GM13976 (cell line): ENCODE results near the gene SCAI.
"Not testable (repeated sequence)": the region's sequence is repeated elsewhere in the genome, so short reads cannot be mapped to it uniquely, and the experiment has no call there.

Experiments
- DNase-seq: peaks from one replicate; pipeline ENCODE4 v3.0.0; 2012; ENCODE audit warnings: low spot score
- in situ Hi-C: fragments of 300-500 bp; cut with MboI; formaldehyde crosslinking; loops from one replicate; pipeline ENCODE4 v1.12.0; 2022; ENCODE audit warnings: low sequenced_read_pairs, mixed read lengths, inconsistent platforms; ENCODE audit not compliant: unreplicated experiment
- TF ChIP-seq, protein P1 (sequence below): IDR thresholded peaks from 2 replicates; pipeline ENCODE4 v1.5.1; 2012; ENCODE audit warnings: borderline replicate concordance, mild to moderate bottlenecking; ENCODE audit not compliant: insufficient read depth; ENCODE audit errors: extremely low read depth, missing control alignments, control extremely low read depth

SCAI gene

DNA sequence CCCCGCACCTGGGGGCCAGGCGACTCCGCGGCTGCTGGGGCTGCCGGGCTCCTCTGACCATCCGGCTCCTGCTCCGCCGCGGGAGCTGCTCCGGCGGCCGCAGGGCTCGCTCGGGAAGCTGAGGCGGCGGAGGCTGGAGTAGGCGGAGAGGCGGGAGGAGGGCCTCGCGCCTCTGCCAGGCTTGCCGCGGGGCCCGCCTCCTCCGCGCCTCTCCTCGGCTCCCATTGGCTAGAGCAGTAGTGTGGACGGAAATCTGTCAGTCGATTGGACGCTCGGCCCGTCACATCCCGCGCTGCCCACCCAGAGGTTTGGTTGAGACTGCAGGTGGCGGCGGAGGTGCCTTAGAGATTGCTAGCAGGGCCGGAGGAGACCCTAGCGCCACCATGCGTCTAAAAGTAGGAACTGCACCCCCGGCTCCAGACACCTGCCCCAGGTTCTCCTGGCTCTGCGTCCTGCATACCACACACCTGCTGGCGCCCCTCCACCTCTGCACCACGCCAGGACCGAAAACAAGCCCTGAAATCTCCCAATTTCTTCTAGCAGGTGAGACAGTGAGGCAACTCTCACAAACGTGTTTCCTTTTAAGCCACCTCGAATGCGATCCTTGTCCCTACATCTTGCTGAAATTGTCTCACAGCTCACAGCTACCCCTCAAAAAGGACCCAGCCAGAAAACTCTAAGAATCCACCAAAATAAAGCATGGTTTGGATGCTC is at the start of gene SCAI:
Gene SCAI (minus strand): TSS at position 152 of the 714 bp plus-strand sequence. CDS start 91 bp downstream, at position 61.
- peak; percentile 98 for DNase-seq
- in situ Hi-C loops, result no loop called here

DNA sequence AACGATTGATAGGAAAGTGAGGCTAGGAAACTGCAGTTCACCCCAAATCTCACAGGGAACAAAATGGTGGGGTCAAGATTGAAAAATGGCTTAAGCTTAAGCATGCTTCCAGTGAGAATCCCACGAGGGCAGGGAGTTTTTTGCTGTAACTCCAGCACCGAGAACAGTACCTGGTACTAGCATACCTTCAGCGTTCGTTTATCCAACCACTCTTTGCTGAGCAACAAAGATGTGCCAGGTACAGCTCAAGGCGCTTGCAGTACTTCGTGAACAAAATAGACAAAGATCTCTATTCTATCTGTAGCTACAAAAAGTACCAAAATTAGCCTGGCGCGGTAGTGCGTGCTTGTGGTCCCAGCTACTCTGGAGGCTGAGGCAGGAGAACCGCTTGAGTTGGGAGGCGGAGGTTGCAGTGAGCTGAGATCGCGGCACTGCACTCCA is 47.1 kb upstream of the SCAI start:
- in situ Hi-C loops, result no loop called here
- DNase-seq, result peak; percentile 34
- TF ChIP-seq, protein P1, sequence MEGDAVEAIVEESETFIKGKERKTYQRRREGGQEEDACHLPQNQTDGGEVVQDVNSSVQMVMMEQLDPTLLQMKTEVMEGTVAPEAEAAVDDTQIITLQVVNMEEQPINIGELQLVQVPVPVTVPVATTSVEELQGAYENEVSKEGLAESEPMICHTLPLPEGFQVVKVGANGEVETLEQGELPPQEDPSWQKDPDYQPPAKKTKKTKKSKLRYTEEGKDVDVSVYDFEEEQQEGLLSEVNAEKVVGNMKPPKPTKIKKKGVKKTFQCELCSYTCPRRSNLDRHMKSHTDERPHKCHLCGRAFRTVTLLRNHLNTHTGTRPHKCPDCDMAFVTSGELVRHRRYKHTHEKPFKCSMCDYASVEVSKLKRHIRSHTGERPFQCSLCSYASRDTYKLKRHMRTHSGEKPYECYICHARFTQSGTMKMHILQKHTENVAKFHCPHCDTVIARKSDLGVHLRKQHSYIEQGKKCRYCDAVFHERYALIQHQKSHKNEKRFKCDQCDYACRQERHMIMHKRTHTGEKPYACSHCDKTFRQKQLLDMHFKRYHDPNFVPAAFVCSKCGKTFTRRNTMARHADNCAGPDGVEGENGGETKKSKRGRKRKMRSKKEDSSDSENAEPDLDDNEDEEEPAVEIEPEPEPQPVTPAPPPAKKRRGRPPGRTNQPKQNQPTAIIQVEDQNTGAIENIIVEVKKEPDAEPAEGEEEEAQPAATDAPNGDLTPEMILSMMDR, result no peak

More for the DNA sequence above, at the start of gene SCAI:
- TF ChIP-seq, protein P1, result peak; percentile 83

DNA sequence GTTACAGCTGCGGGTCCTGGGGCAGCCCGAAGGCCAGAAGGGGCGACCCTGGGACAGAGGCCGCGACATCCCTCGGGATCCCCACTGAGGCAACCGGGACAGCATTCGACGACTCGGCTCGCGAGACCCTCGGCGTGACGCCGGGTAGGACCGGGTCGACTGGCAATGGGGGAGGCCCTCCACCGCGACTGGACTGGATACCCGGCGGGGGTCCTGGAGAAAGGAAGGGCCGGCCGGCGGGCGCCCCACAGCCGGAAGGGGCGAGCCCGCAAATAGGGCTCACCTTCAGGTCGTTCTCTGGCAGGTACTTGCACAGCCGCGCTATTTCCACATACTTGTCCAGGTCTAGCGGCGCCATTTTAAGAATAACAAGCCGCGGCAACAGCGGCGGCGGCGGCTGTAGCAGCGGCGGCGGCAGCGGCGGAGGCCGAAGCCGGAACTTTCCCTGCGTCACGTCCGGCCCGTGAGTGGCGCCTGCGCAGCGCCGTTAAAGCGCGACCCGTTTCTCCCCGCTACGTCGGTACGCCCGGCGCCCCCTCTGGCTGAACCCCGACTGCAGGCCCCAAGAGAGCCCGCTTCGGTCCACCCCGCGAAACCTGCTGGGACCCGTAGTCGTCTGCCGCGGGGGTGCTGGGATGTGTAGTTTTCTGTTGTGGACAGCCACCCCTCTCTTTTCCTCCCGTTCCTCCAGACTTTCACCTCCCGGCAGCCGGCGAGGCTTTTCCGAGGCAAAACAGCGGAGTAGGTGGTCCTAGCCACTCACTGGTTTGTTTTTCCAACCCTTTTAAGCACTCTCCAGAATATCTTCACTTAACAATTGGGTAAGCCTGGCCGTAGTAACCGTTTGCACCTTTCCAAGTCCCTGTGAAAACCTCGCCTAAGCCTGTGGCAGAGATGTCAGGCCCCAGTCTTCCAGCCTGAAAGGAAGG is 46.3 kb upstream of the SCAI start, which contains the start of gene PPP6C:
Gene PPP6C (minus strand): TSS at position 443 of the 929 bp plus-strand sequence. CDS start 85 bp downstream, at position 358.
- TF ChIP-seq, protein P1, result peak; percentile 91
- in situ Hi-C loops, result no loop called here
- DNase-seq, result peak; percentile 98

DNA sequence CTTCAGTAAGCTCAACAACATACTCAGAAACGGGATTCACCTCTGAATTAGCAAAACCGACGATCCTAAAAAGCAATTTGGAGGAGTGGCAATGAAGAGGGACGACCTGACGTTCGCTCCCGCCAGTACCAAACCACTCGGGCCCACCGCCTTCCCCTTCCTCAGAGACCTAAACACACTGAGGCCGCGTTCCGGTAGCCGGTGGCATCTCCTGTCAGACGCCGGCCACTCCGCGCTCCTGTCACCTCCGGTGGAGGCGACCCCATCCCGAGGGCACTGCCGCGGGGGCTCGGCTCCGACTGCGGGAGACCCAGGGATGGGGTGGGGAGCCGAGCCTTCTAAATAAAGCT is 45.7 kb upstream of the SCAI start:
- in situ Hi-C loops, result no loop called here
- no peak for DNase-seq
- TF ChIP-seq, protein P1, result no peak

DNA sequence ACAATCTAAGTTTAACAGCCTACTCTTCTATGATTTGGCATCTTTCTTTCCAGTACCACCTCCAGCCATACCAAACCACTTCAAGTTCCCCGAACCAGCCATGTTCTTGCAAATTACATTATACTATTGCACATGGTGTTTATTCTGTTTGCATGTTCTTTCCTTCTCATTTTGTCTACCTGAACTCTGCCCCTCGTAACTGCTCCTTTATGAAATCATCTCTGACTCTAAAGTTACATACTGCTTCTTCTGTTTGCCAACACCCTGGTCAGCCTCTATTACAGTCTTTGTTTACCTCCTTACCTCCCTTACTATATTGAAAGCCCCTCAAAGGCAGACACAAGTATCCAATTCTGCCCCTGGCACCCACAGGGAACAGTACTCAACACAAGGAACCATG is 40.2 kb upstream of the SCAI start:
- TF ChIP-seq, protein P1, result no peak
- no peak for DNase-seq
- in situ Hi-C loops, result no loop called here

DNA sequence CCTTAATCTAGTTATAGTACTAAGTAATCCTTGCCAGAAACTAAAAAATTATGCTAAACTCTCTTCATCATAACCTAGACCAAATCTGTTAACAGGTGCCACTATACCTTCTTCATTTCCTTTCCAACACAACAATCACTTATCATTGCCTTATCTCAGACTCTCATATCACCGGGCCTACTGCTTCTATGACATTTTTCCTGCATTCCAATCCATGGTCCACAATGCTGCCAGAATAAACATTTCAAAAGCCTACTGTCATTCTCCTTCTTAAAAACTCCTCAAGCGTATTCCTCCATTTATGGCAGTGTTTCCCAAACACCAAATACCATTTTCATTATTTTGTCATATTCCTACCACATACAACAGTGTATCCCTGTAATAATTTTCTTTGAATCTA is 39.7 kb upstream of the SCAI start:
- TF ChIP-seq, protein P1, result no peak
- in situ Hi-C loops, result no loop called here
- DNase-seq, result no peak

DNA sequence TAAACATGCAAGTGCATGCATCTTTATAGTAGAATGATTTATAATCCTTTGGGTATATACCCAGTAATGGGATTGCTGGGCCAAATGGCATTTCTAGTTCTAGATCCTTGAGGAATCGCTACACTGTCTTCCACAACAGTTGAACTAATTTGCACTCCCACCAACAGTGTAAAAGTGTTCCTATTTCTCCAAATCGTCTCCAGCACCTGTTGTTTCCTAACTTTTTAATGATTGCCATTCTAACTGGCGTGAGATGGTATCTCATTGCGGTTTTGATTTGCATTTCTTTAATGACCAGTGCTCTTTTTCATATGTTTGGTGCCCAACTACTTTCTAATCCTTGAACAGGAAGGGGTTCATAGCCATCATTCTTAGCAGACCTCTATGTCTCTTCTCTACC is 38.4 kb upstream of the SCAI start:
- DNase-seq, in situ Hi-C loops: not testable (repeated sequence)
